GM19193 (cell line): Measurements from ENCODE around the gene BHLHA15.

Experiments used
- POLR2A ChIP-seq: IDR thresholded peaks from 4 replicates; pipeline ENCODE4 v1.6.1; 2011; ENCODE audit not compliant: insufficient read depth, insufficient read length; ENCODE audit errors: extremely low read depth

Gene BHLHA15

DNA sequence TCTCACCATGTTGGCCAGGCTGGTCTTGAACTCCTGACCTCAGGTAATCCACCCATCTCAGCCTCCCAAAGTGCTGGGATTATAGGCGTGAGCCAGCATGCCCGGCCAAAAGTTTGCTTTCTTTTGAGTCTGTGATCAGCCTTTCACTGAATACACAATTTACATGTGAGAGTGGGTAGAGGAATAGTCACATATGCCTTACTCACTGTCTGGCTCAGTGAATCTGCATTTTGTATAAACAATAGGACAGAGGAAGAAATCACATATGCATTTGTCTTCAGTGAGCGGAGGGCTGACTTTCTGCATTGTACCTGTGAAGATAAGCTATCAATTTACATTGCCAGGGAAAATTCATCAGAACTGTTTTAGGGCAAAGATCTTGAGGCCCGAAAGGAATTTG lies 43.3 kb downstream of the BHLHA15 start:
- TF ChIP-seq POLR2A = no peak

- no peak for TF ChIP-seq POLR2A
Observed at GRCh38 chr7:98254951-98255610, 43.8 kb downstream of the BHLHA15 start.

- no peak for TF ChIP-seq POLR2A
Observed at GRCh38 chr7:98256431-98256830, 45.2 kb downstream of the BHLHA15 start.

GRCh38 chr7:98257701-98258100 lies 46.5 kb downstream of the BHLHA15 start:
- TF ChIP-seq POLR2A = no peak
